GM21717 (cell line): ENCODE data around the gene VCY1B.
"Not testable (repeated sequence)": the region's sequence is repeated elsewhere in the genome, so short reads cannot be mapped to it uniquely, and the experiment has no call there.

Experiments
- ATAC-seq: cut with Tn5 transposase; IDR thresholded peaks from one replicate; pipeline ENCODE4 v1.9.1; 2021; ENCODE audit warnings: mild to moderate bottlenecking, moderate library complexity; ENCODE audit not compliant: unreplicated experiment

VCY1B gene

GRCh38 chrY:14055927-14056326 lies at the start of gene VCY1B:
Gene VCY1B, plus strand, starts transcription at chrY:14056227. Its CDS starts 63 bp downstream, at chrY:14056290.
- ATAC-seq: not testable (repeated sequence)

GRCh38 chrY:14011916-14012315 lies 44.1 kb upstream of the VCY1B start:
- not testable (repeated sequence) for ATAC-seq

- ATAC-seq: not testable (repeated sequence)
Observed at GRCh38 chrY:14030395-14030794, 25.6 kb upstream of the VCY1B start.

GRCh38 chrY:14085877-14086276 lies 29.9 kb downstream of the VCY1B start:
- no peak for ATAC-seq
